ENCODE results near the gene CREB3L2. TPM values are rescaled to one million over a fixed set of nuclear protein-coding genes. Genes with fewer than 3 reads are reported as not detected.
"Not testable (repeated sequence)": the region's sequence is repeated elsewhere in the genome, so short reads cannot be mapped to it uniquely, and the experiment has no call there.

CREB3L2 gene
- total RNA-seq, 2 experiments from 2014 or later, result 14.1 to 15.7 TPM

DNA sequence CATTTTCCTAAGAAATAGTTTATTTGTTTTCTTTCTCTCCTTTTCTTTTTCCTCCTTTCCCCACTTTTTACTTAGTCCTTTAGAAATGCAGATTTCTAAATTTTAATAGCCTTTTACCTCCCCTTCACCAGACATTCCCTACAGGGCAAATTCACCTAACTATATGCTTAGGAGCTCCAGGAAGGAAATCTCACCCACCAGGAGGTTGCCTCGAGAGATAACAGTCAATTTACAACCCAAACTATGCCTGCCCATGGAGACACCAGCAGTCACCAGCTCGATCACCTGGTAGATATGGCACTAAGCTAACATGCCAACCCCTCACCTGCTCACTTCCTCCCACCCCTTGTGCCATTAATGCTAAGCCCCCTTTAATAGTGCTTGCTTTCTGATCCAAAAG, 25.2 kb upstream of the CREB3L2 start:
- Mint-ChIP-seq H3K27ac (no peak overlapping the region), H3K4me1 (ENCODE audit: low read depth) (peaks cover 4% of the 10 kb centered on the region), H3K36me3 (ENCODE audit: low read depth) (no peaks in the 10 kb centered on the region), H3K27me3 (ENCODE audit: low read depth) (no peaks in the 10 kb centered on the region), H3K9me3 (peaks cover 7% of the 10 kb centered on the region), H3K4me3 (no peak overlapping the region)
- DNase-seq, result no peak
- CTCF ChIA-PET, result interaction anchor here (0.9 to 1.3 kb wide), 3 partner anchors 18 to 127 kb away, joined by 3 to 5 read pairs (median 4); partner anchors contain the start of gene CREB3L2
- intact Hi-C loops (cut with micrococcal nuclease), result no loop called here

DNA sequence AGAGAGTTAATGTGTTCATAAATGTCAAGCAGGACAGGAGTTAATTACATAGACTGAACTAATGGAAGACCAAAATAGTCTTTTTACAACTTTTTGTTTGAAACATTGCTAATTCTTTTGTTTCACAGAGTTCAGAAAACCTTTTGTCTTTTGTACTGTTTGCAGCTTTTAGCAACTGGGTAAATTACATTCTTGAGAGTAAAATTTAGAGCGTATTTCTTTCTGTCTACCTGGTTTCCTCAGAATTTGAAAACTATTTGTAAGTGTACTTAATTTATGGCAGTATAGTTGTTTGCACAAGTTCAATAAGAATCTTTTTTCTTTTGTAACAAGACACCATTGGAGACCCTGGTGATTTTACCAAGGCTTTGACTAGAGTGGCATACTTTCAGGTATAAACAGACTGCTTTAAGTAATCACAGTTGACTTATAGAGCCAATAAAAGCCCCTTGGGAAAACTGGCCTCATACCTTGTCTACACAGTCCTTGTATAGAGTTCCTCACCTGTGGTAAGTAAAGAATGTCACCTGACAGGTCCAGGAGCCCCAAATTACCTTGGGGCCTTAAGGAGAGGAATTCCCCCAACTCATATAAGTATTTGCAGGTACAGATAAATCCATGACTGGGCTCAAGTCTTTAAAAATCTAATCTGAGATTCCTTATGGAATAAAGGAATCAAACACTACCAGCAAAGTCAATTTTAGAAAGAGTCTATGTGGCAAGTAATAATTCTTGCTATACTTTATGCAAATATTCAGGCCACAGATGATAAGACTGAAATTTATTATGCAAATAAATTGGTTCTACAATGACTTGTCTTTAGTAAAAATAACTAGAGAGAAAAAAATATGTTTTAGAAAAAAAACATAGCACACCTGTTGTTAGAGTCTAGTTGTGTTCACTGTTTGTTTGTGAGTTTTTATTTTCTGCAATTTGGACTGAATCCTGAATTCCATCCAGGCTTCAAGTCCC, 23.6 kb upstream of the CREB3L2 start:
- H3K36me3 Mint-ChIP-seq (ENCODE audit: low read depth), result no peaks in the 10 kb centered on the region
- intact Hi-C loops (cut with micrococcal nuclease), result no loop called here
- CTCF ChIA-PET, result interaction anchor here (1.2 kb wide), 1 partner anchor 17 kb away, joined by 4 read pairs; no protein-coding TSS in a partner anchor
- H3K4me1 Mint-ChIP-seq (ENCODE audit: low read depth), result peaks cover 4% of the 10 kb centered on the region
- peaks cover 7% of the 10 kb centered on the region for H3K9me3 Mint-ChIP-seq
- no peak overlapping the region for H3K4me3 Mint-ChIP-seq
- no peak for DNase-seq
- no peaks in the 10 kb centered on the region for H3K27me3 Mint-ChIP-seq (ENCODE audit: low read depth)
- H3K27ac Mint-ChIP-seq, result no peak overlapping the region

DNA sequence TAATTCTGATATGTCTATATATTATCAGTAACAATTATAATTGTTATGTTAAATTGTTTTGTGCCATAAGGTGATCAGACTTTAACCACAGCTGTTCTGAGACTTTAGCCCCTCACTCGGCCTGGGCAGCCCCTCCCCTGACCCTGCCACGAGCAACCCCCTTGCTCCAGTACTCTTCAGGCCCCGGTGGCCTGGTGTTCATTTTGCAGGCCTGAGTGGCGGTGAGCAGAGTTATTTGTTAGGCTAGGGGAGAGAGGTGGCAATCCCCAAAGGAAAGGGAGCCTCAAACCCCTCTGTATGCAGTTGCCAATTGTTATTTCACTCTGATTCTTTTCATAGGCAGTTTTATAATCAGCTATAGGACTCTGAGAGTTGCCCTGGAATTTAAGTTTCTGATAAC, 22.9 kb upstream of the CREB3L2 start:
- no peak overlapping the region for H3K4me3 Mint-ChIP-seq
- peaks cover 4% of the 10 kb centered on the region for H3K4me1 Mint-ChIP-seq (ENCODE audit: low read depth)
- intact Hi-C loops (cut with micrococcal nuclease), result no loop called here
- H3K9me3 Mint-ChIP-seq, result peaks cover 7% of the 10 kb centered on the region
- no peaks in the 10 kb centered on the region for H3K36me3 Mint-ChIP-seq (ENCODE audit: low read depth)
- H3K27ac Mint-ChIP-seq, result no peak overlapping the region
- CTCF ChIA-PET, result interaction anchor here (1.2 kb wide), 1 partner anchor 16 kb away, joined by 4 read pairs; no protein-coding TSS in a partner anchor
- no peaks in the 10 kb centered on the region for H3K27me3 Mint-ChIP-seq (ENCODE audit: low read depth)
- DNase-seq, result no peak

DNA sequence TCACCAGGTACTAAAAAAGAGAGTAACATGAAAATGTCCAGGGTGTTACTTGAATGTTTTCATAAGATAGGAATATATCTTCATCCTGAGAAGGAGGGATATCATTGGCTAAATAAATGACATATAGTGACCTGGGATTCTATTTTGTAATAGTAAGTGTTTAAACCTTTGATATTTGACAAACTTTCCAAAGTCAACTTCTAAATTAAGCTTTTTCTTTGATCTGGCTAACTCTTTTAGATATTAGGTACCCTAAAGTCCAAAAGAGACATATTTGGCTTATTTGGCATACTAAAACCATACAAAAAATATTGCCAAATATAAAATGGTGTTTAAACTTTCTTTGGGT, 22.4 kb upstream of the CREB3L2 start:
- intact Hi-C loops (cut with micrococcal nuclease), result no loop called here
- Mint-ChIP-seq H3K36me3 (ENCODE audit: low read depth) (no peaks in the 10 kb centered on the region), H3K4me3 (no peak overlapping the region), H3K4me1 (ENCODE audit: low read depth) (peaks cover 4% of the 10 kb centered on the region), H3K9me3 (peaks cover 7% of the 10 kb centered on the region), H3K27me3 (ENCODE audit: low read depth) (no peaks in the 10 kb centered on the region), H3K27ac (no peak overlapping the region)
- DNase-seq, result no peak
- CTCF ChIA-PET, result interaction anchor here (0.5 to 2.1 kb wide), 3 partner anchors 12 to 121 kb away, joined by 3 to 7 read pairs (median 4); no protein-coding TSS in a partner anchor

DNA sequence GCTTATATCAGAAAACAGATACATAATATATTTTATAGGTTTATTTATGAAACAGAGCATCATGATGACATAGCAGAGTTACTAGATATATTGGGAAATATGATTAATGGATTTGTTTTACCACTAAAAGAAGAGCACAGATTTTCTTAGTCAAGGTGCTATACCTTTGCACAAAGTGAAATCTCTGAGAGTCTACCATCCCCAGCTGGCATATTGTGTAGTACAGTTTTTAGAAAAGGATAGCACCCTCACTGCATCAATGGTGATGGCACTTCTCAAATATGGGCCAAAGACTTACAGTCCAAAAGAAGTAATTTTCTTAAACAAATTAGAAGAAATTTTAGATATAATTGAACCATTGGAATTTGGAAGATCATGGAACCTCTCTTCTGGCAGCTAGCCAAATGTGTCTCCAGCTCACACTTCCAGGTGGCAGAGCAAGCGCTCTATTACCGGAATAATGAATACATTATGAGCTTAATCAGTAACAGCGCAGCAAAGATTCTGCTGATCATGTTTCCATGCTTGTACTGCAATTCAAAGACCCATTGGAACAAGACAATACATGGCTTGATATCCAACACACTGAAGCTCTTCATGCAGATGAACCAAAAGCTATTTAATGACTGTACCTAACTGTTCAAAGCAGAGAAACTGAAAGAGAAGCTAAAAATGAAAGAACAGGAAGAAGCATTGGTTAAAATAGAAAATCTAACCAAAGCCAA, 21.9 kb upstream of the CREB3L2 start:
- peaks cover 4% of the 10 kb centered on the region for H3K4me1 Mint-ChIP-seq (ENCODE audit: low read depth)
- peaks cover 7% of the 10 kb centered on the region for H3K9me3 Mint-ChIP-seq
- no peaks in the 10 kb centered on the region for H3K36me3 Mint-ChIP-seq (ENCODE audit: low read depth)
- H3K27ac Mint-ChIP-seq, result no peak overlapping the region
- intact Hi-C loops (cut with micrococcal nuclease), result no loop called here
- CTCF ChIA-PET, result interaction anchor here (0.5 to 2.1 kb wide), 3 partner anchors 12 to 120 kb away, joined by 3 to 7 read pairs (median 4); no protein-coding TSS in a partner anchor
- H3K4me3 Mint-ChIP-seq, result no peak overlapping the region
- no peak for DNase-seq
- no peaks in the 10 kb centered on the region for H3K27me3 Mint-ChIP-seq (ENCODE audit: low read depth)

DNA sequence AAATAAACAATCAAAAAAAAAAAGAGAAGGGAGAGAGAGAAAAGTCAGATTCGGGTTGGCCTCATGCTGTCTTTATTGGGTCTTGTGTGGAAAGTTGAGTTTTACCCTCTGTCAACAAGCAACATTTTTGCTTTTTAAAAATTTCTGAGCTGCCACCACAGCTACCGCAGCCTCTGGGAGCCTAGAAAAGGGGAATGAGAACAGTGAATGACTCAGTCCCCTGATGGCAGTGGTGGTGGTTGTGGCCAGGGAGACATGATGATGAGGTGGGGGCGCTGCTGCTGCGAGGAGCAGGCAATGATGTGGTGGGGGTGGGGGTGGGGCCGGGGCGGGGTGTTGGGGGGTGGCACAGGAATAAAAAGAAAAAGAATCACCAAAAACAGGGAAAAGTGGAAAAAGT, 20.0 kb upstream of the CREB3L2 start:
- H3K4me1 Mint-ChIP-seq (ENCODE audit: low read depth), result peaks cover 4% of the 10 kb centered on the region
- no peaks in the 10 kb centered on the region for H3K36me3 Mint-ChIP-seq (ENCODE audit: low read depth)
- H3K9me3 Mint-ChIP-seq, result peaks cover 7% of the 10 kb centered on the region
- H3K27me3 Mint-ChIP-seq (ENCODE audit: low read depth), result no peaks in the 10 kb centered on the region
- intact Hi-C loops (cut with micrococcal nuclease), result no loop called here
- CTCF ChIA-PET, result interaction anchor here (1.1 to 1.2 kb wide), 2 partner anchors 13 to 717 kb away, joined by 3 to 4 read pairs; no protein-coding TSS in a partner anchor
- DNase-seq, result no peak
- H3K27ac Mint-ChIP-seq, result no peak overlapping the region
- H3K4me3 Mint-ChIP-seq, result no peak overlapping the region

DNA sequence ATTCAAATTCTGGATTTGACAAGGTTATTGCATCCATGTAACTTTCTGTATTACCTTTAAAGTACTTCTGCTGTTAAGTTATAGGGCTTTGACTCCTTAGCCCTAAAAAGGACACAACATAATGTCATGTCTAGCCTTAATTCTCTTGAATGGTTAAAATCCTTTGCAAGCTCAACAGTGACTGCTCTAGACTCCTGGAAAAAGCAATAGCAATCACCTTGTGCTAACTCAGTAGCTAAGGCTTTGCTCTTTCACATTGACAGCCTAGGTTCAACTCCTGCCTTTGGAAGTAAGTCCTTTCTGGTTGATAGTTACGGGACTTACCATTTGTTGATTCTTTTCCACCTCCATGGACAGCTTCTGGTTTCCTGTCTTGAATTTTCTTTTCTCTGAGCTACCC, 16.1 kb upstream of the CREB3L2 start:
- intact Hi-C loops (cut with micrococcal nuclease), result no loop called here
- CTCF ChIA-PET, result interaction anchor here (1.3 kb wide), 1 partner anchor 16 kb away, joined by 5 read pairs; the partner anchor contains the start of gene CREB3L2
- no peak overlapping the region for H3K27ac Mint-ChIP-seq

DNA sequence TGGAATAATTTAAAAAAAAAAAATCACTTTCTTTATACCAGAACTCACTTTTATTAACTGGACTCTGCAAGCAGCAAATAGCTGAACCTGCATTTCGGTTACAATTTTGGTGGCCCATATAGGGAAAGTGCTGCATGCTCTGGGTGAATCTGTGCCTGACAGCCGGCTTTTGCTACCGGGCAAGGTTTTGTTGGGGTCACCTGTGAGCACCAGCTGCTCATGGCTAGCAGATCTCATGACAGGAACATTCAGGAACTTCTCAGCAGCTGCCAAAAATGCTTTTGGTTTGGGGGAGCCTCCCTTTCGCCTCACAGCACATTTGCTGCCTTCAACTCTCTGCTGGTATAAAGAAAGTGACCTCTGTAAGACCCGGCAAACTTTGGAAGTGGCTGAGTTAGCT, 13.2 kb upstream of the CREB3L2 start:
- intact Hi-C loops (cut with micrococcal nuclease), result no loop called here

More for the DNA sequence above, 16.1 kb upstream of the CREB3L2 start:
- Mint-ChIP-seq H3K4me1 (ENCODE audit: low read depth) (no peaks in the 10 kb centered on the region), H3K36me3 (ENCODE audit: low read depth) (no peaks in the 10 kb centered on the region), H3K9me3 (no peaks in the 10 kb centered on the region), H3K4me3 (no peak overlapping the region), H3K27me3 (ENCODE audit: low read depth) (no peaks in the 10 kb centered on the region)
- DNase-seq, result no peak

DNA sequence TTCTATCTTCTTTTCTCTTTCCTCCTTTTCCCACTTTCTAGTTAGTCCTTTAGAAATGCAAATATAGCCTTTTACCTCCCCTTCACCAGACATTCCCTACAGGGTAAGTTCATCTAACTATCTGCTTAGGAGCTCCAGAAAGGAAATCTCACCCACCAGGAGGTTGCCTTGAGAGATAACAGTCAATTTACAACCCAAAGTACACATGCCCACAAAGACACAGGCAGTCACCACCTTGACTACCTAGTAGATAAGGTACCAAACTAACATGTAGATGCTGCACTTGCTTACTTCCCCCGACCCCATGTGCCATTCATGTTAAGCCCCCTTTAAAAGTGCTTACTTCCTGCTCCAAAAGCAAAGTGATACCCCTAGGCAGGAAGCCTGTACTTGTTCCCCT, 12.8 kb upstream of the CREB3L2 start:
- CTCF ChIA-PET, result interaction anchor here (2.4 to 3.3 kb wide), 2 partner anchors 11 to 111 kb away, joined by 12 to 13 read pairs; no protein-coding TSS in a partner anchor
- intact Hi-C loops (cut with micrococcal nuclease), result no loop called here

More for the DNA sequence above, 13.2 kb upstream of the CREB3L2 start:
- Mint-ChIP-seq H3K36me3 (ENCODE audit: low read depth) (no peaks in the 10 kb centered on the region), H3K27me3 (ENCODE audit: low read depth) (no peaks in the 10 kb centered on the region), H3K27ac (no peak overlapping the region), H3K9me3 (no peaks in the 10 kb centered on the region), H3K4me1 (ENCODE audit: low read depth) (no peaks in the 10 kb centered on the region), H3K4me3 (no peak overlapping the region)
- CTCF ChIA-PET, result interaction anchor here (0.7 to 3.3 kb wide), 5 partner anchors 9 to 359 kb away, joined by 3 to 13 read pairs (median 4); no protein-coding TSS in a partner anchor
- DNase-seq, result no peak

DNA sequence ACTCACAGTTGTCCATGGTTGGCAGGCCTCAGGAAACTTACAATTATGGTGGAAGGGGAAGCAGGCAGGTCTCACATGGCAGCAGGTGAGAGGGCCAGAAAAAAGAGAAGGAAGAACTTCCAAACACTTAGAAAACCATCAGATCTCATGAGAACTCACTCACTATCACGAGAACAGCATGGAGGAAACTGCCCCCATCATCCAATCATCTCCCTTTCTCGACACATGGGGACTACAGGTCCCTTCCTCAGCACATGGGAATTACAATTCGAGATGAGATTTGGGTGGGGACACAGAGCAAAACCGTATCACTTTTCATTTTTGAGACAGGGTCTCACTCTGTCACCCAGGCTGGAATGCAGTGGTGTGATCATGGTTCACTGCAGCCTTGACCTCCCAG, 12.3 kb upstream of the CREB3L2 start:
- H3K4me3 Mint-ChIP-seq; H3K4me1 Mint-ChIP-seq (ENCODE audit: low read depth); DNase-seq; H3K9me3 Mint-ChIP-seq; H3K36me3 Mint-ChIP-seq (ENCODE audit: low read depth); H3K27ac Mint-ChIP-seq; H3K27me3 Mint-ChIP-seq (ENCODE audit: low read depth); intact Hi-C loops (cut with micrococcal nuclease): not testable (repeated sequence)
- CTCF ChIA-PET, result interaction anchor here (0.8 to 3.3 kb wide), 3 partner anchors 11 to 110 kb away, joined by 5 to 13 read pairs (median 12); no protein-coding TSS in a partner anchor

More for the DNA sequence above, 12.8 kb upstream of the CREB3L2 start:
- no peaks in the 10 kb centered on the region for H3K4me1 Mint-ChIP-seq (ENCODE audit: low read depth)
- no peaks in the 10 kb centered on the region for H3K36me3 Mint-ChIP-seq (ENCODE audit: low read depth)
- DNase-seq, result no peak
- no peak overlapping the region for H3K27ac Mint-ChIP-seq
- no peak overlapping the region for H3K4me3 Mint-ChIP-seq
- H3K9me3 Mint-ChIP-seq, result no peaks in the 10 kb centered on the region
- H3K27me3 Mint-ChIP-seq (ENCODE audit: low read depth), result no peaks in the 10 kb centered on the region

DNA sequence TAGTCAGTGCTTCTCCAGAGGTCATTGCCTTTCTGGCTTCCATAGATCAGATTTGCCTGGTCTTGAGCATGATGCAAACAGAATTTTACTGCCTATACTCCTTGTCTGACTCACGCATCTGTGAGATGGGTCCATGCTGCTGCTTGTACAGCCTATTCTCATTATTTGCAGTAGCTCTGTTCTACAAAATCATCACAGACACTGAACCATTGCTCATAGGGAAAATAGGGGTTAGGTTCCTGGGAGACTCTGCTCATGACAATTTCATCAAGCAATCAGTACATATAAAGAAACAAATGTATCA, 7.4 kb upstream of the CREB3L2 start:
- Mint-ChIP-seq H3K36me3 (ENCODE audit: low read depth) (no peaks in the 10 kb centered on the region), H3K27ac (no peak overlapping the region), H3K27me3 (ENCODE audit: low read depth) (no peaks in the 10 kb centered on the region), H3K4me1 (ENCODE audit: low read depth) (peaks cover 2% of the 10 kb centered on the region), H3K4me3 (no peak overlapping the region), H3K9me3 (no peaks in the 10 kb centered on the region)
- CTCF ChIA-PET, result interaction anchor here (0.7 to 14.1 kb wide), 16 partner anchors 10 to 730 kb away, joined by 3 to 283 read pairs (median 4); no protein-coding TSS in a partner anchor
- DNase-seq, result no peak
- intact Hi-C loops (cut with micrococcal nuclease), result loop anchor here (1.0 to 5.0 kb wide), 3 partner anchors 110 to 403 kb away; no protein-coding TSS in a partner anchor
